ENCODE results near the gene RALGPS1.

RALGPS1 gene

GRCh38 chr9:127232833-127233549 lies 318.4 kb downstream of the RALGPS1 start:
- TF ChIP-seq, protein P1, sequence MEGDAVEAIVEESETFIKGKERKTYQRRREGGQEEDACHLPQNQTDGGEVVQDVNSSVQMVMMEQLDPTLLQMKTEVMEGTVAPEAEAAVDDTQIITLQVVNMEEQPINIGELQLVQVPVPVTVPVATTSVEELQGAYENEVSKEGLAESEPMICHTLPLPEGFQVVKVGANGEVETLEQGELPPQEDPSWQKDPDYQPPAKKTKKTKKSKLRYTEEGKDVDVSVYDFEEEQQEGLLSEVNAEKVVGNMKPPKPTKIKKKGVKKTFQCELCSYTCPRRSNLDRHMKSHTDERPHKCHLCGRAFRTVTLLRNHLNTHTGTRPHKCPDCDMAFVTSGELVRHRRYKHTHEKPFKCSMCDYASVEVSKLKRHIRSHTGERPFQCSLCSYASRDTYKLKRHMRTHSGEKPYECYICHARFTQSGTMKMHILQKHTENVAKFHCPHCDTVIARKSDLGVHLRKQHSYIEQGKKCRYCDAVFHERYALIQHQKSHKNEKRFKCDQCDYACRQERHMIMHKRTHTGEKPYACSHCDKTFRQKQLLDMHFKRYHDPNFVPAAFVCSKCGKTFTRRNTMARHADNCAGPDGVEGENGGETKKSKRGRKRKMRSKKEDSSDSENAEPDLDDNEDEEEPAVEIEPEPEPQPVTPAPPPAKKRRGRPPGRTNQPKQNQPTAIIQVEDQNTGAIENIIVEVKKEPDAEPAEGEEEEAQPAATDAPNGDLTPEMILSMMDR (IDR thresholded peaks at IDR 0.05): no peak

DNA sequence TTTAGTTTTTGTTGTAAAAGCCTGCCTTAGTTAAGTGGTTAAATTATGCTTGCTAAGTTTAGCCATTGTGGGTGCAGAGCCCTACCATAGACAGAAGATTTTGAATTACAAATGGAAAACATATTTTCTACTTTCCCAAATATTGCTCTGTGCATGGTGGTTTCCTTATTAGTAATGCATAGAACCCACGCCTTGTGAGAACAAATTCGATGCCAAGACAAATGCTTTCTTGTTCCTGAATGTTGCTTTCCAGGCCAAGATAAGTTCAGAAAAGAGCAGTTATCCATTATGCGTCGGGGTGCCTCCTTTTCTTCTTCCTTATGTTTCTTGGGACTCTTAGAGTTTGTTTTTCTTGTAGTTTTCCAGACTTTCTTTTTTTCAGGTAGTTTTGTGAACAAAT lies 319.0 kb downstream of the RALGPS1 start:
- TF ChIP-seq, protein P1 (IDR thresholded peaks at IDR 0.05): no peak

- TF ChIP-seq, protein P1 (IDR thresholded peaks at IDR 0.05): no peak
Measured at GRCh38 chr9:127233989-127234388, 319.4 kb downstream of the RALGPS1 start.

- TF ChIP-seq, protein P1 (IDR thresholded peaks at IDR 0.05): no peak
Measured at GRCh38 chr9:127237801-127238200, 323.2 kb downstream of the RALGPS1 start.

- TF ChIP-seq, protein P1 (IDR thresholded peaks at IDR 0.05): no peak
Measured at GRCh38 chr9:127241354-127241753, 326.8 kb downstream of the RALGPS1 start.

DNA sequence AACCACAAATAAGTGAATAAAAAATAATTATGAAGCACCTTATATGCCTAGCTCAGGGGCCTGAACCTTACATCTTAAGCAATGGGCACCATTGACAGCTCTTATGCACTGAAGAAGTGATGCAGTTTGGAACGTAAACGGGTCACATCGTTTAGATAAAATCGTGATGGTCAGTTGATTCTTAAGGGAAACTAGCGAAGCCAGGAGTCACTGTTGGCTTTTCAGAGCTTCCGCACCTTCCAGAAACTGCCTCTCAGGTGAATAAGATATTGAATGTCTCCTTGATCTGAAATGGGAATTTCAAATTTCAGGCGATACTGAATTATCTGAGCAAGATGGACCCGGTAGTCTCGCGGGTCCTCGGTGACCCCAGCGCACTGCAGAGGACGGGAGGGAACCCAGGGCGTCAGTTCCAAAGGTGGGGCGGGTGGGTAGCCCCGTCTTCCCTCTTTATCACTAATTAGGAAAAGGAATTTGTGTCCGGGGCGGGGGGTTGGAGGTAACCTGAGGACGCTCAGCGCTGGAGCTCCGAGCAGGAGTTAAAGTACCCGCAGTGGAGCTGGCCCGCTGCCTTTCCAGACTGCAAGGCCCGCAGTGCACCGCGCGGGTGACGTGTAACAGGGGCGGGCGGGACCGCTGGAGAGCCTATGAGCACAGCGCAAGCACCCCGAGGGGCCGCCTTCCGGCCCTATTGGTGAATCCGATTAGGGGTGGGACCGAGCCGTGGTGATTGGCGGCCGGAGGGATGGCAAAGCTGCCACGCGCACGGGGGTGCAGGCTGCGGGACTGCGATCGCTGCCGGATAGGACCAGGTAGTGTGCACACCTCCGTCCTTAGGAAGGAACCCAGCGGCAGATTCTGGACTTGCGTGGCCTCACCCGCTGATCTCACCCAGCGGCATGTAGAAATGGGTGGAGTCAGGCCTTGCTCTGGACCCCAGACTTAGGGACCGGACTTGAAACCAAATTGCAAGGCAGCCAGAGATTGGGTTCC lies 330.3 kb downstream of the RALGPS1 start:
- TF ChIP-seq, protein P1 (IDR thresholded peaks at IDR 0.05): no peak

DNA sequence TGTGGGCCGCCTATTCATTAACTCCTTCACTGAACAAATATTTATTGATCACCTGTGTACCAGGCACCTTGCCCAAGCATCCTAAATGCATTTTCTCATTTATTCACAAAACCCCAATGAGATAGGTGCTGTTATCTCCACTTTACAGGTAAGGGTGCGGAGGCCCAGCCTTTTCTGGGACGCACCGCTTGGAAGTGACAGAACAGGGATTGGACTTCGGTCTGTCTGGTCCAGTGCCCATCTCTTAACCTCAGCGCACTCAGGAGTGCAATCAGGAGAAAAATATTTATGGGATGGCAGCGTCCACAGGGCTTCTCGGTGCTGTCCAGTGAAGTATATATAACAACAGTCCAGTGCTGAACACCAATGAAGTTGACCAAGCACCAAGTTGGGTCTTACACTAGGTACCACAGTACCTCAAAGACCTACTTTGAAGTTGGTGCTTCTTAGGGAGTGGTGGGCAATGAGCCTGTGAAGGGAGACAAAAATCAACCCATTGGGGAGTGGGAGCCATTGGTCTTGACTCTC lies 331.1 kb downstream of the RALGPS1 start:
- TF ChIP-seq, protein P1 (IDR thresholded peaks at IDR 0.05): no peak
